Gastroesophageal sphincter (tissue), 4 donors: ENCODE measurements around the gene TEX2. TPM values are rescaled to one million over a fixed set of nuclear protein-coding genes. Genes with fewer than 3 reads are reported as not detected.

Experiments used
- ATAC-seq: fragments of 150-250 bp; one replicate; pipeline ENCODE4 v1.9.1; 2016; ENCODE audit warnings: mild to moderate bottlenecking, moderate library complexity
- H3K27ac ChIP-seq, 4 donors: fragments of 200-600 bp; sonication (generic) in 3 of 4; 1 replicate in 3 of 4; 2 replicates in 1 of 4; pipeline ENCODE4 v1.5.1; 2016 to 2019
- H3K27me3 ChIP-seq: fragments of 200-600 bp; sonication (generic); one replicate; pipeline ENCODE4 v1.5.1; 2019
- H3K36me3 ChIP-seq, 2 donors: fragments of 200-600 bp; sonication (generic); one replicate each; pipeline ENCODE4 v1.5.1; 2019; ENCODE audit warnings: control low read depth in 1 of 2
- H3K4me1 ChIP-seq, 3 donors: fragments of 200-600 bp; sonication (generic); 1 replicate in 2 of 3; 2 replicates in 1 of 3; pipeline ENCODE4 v1.5.1; 2016 to 2019; ENCODE audit warnings: control low read depth in 2 of 3
- H3K4me3 ChIP-seq, 2 donors: fragments of 200-600 bp; sonication (generic); one replicate each; pipeline ENCODE4 v1.5.1; 2019; ENCODE audit warnings: mild to moderate bottlenecking in 1 of 2, moderate library complexity in 1 of 2
- H3K9me3 ChIP-seq, 3 donors: fragments of 200-600 bp; sonication (generic); one replicate each; pipeline ENCODE4 v1.5.1; 2017 to 2019; ENCODE audit warnings: control low read depth in 2 of 3
- EP300 ChIP-seq: sonication (generic); formaldehyde crosslinking; IDR thresholded peaks from one replicate; pipeline ENCODE4 v1.6.1; 2017; ENCODE audit warnings: antibody characterized with exemption, mild to moderate bottlenecking
- POLR2A ChIP-seq, 2 donors: fragments of 450-650 bp; IDR thresholded peaks; one replicate each; pipeline ENCODE4 v1.6.1; 2017; ENCODE audit warnings: antibody characterized with exemption in 2 of 2, mild to moderate bottlenecking in 2 of 2, moderate library complexity in 1 of 2
- POLR2AphosphoS5 ChIP-seq: sonication (generic); formaldehyde crosslinking; IDR thresholded peaks from one replicate; pipeline ENCODE4 v1.6.1; 2017; ENCODE audit warnings: antibody characterized with exemption
- WGBS, 2 donors: methylation state at CpG; one replicate each; pipeline ENCODE4 v1.1.5; 2018; ENCODE audit warnings: low coverage in 1 of 2; 5-methylcytosine and 5-hydroxymethylcytosine counted together
- total RNA-seq, 4 donors: library from RNA; depleted of rRNA; stranded (reverse); fragments of >200 nt; gene quantifications; one replicate each; pipeline ENCODE4 v1.1.0, GENCODE V29; 2016
- TF ChIP-seq, protein P1 (sequence below), 4 experiments: fragments of 200-600 bp in 2 of 4; fragments of 450-650 bp in 2 of 4; sonication (generic) in 1 of 4; IDR thresholded peaks; one replicate each; pipeline ENCODE4 v1.5.1; 2017 to 2019; ENCODE audit warnings: antibody characterized with exemption in 4 of 4, mild to moderate bottlenecking in 2 of 4, moderate library complexity in 2 of 4

Gene TEX2
- total RNA-seq, 4 donors from 2014 or later = 37.8 to 60.9 (median 47.0) TPM

DNA sequence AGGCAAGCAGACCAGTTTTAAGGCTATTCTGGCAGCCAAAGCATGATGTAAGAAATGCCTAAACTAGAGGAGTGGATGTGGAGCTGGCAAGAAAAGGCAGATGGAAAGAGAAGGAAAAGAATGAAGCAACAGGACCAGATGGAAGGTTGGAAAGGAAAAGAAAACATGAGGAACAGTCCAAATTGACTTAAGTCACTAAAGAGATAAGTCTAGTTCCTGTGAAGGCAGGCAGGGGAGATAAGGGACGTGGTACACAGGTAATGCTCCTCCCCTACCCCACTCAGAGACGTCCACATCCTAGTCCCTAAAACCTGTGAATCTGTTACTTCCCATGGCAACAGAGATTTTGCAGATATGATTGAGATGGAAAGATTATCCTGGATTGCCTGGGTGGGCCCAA lies 43.5 kb downstream of the TEX2 start:
- Histone ChIP-seq H3K36me3 (no peaks in the 10 kb centered on the region), H3K27me3 (no peaks in the 10 kb centered on the region), H3K9me3 (no peaks in the 10 kb centered on the region), H3K27ac (no peak overlapping the region), H3K4me3 (no peak overlapping the region), H3K4me1 (peaks cover 0 to 28% (median 15%) of the 10 kb centered on the region in 3 donors)
- peak; percentile 55 for ATAC-seq
- WGBS, 2 donors = 71 to 88% methylated on average over 2 of the region's 2 CpGs
- TF ChIP-seq POLR2AphosphoS5 = no peak
- TF ChIP-seq POLR2A (IDR thresholded peaks at IDR 0.05) = no peak
- no peak for TF ChIP-seq EP300
- TF ChIP-seq, protein P1, sequence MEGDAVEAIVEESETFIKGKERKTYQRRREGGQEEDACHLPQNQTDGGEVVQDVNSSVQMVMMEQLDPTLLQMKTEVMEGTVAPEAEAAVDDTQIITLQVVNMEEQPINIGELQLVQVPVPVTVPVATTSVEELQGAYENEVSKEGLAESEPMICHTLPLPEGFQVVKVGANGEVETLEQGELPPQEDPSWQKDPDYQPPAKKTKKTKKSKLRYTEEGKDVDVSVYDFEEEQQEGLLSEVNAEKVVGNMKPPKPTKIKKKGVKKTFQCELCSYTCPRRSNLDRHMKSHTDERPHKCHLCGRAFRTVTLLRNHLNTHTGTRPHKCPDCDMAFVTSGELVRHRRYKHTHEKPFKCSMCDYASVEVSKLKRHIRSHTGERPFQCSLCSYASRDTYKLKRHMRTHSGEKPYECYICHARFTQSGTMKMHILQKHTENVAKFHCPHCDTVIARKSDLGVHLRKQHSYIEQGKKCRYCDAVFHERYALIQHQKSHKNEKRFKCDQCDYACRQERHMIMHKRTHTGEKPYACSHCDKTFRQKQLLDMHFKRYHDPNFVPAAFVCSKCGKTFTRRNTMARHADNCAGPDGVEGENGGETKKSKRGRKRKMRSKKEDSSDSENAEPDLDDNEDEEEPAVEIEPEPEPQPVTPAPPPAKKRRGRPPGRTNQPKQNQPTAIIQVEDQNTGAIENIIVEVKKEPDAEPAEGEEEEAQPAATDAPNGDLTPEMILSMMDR (IDR thresholded peaks at IDR 0.05) = no peak

DNA sequence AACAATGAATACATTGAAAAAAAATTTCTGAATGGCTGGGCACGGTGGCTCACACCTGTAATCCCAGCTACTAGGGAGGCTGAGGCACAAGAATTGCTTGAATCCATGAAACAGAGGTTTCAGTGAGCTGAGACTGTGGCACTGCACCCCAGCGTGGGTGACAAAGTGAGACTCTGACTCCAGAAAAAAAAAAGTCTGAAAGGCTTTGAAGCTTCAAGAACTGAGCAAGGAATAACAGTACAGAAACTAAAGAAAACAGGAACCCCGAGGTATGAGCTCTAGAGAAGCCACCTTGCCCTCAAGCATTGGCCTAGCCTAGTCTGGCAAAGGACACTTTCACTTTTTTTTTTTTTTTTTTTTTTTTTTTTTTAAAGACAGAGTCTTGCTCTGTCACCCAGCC lies 45.0 kb downstream of the TEX2 start:
- peaks cover 0 to 12% of the 10 kb centered on the region in 2 donors for H3K36me3 ChIP-seq
- no peaks in the 10 kb centered on the region for H3K9me3 ChIP-seq
- no peak overlapping the region for H3K27ac ChIP-seq
- 77 to 91% methylated on average over 3 of the region's 3 CpGs for WGBS, 2 donors
- peaks cover 0 to 28% (median 15%) of the 10 kb centered on the region in 3 donors for H3K4me1 ChIP-seq
- no peak for ATAC-seq
- TF ChIP-seq EP300 (no peak), POLR2A (IDR thresholded peaks at IDR 0.05) (no peak), POLR2AphosphoS5 (no peak)
- TF ChIP-seq, protein P1 (IDR thresholded peaks at IDR 0.05) = no peak
- H3K4me3 ChIP-seq = no peak overlapping the region
- H3K27me3 ChIP-seq = no peaks in the 10 kb centered on the region

DNA sequence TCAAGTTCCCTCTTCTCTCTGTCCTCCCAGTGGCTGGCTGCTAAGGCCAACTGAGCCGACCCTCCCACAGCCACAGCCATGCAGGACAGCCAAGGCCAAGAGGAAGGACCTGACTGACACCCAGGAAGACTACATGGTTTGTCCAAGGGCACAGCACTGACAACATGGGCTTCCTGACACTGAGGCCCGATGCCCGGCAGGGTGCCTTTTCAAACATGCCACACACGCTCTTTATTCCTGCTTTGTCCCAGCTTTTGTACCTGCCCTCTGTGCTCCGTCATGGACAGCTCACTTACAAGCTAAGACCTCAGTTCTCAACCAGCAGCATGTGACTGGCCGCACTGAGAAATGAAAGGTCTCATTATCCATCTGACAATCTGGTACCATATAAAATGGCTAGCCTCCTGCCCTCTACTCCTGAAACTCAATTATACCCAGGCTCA lies 45.8 kb downstream of the TEX2 start:
- ATAC-seq = no peak
- WGBS, 2 donors = 89% methylated on average over 3 of the region's 6 CpGs; no CpG with 5 or more reads in 1 of the 2 donors
- peaks cover 0 to 28% (median 15%) of the 10 kb centered on the region in 3 donors for H3K4me1 ChIP-seq

GRCh38 chr17:64216338-64217248 lies 46.5 kb downstream of the TEX2 start:
- Histone ChIP-seq H3K9me3 (no peaks in the 10 kb centered on the region), H3K27me3 (no peaks in the 10 kb centered on the region), H3K27ac (peak overlapping the region in 3 of 4 donors; percentile 21 to 49 (median 31)), H3K36me3 (peaks cover 0 to 26% of the 10 kb centered on the region in 2 donors), H3K4me3 (no peak overlapping the region), H3K4me1 (peaks cover 0 to 33% (median 15%) of the 10 kb centered on the region in 3 donors)
- 50 to 73% methylated on average over 2 to 8 of the region's 11 CpGs for WGBS, 2 donors
- peak; percentile 50 for ATAC-seq
- no peak for TF ChIP-seq POLR2A (IDR thresholded peaks at IDR 0.05)
- TF ChIP-seq, protein P1 (IDR thresholded peaks at IDR 0.05) = no peak
- TF ChIP-seq EP300 = no peak
- TF ChIP-seq POLR2AphosphoS5 = no peak

More for the DNA sequence above, 45.8 kb downstream of the TEX2 start:
- no peak for TF ChIP-seq POLR2AphosphoS5
- TF ChIP-seq, protein P1 (IDR thresholded peaks at IDR 0.05) = no peak
- no peak for TF ChIP-seq POLR2A (IDR thresholded peaks at IDR 0.05)
- no peak for TF ChIP-seq EP300
- Histone ChIP-seq H3K9me3 (no peaks in the 10 kb centered on the region), H3K4me3 (no peak overlapping the region), H3K27ac (peak overlapping the region in 3 of 4 donors; percentile 21 to 49 (median 31)), H3K27me3 (no peaks in the 10 kb centered on the region), H3K36me3 (peaks cover 0 to 20% of the 10 kb centered on the region in 2 donors)
